Posterior vena cava (tissue), 2 donors: ENCODE measurements around the gene SLC12A6. TPM values are rescaled to one million over a fixed set of nuclear protein-coding genes. Genes with fewer than 3 reads are reported as not detected.

Source experiments
- DNase-seq: peaks from one replicate; pipeline ENCODE4 v3.0.0-alpha.2; 2020; ENCODE audit warnings: low spot score
- intact Hi-C, 2 donors: fragments of 100-400 bp; cut with DNase I; formaldehyde crosslinking; loops; one replicate each; pipeline versions ENCODE4 v1.14.1 to v1.14.2; 2022 to 2023
- total RNA-seq, 2 donors: library from RNA; stranded (reverse); fragmentation: NEBNext Ultra II Directional; extraction: Animal tissue kit (Norgen Biotek cat#: 25700); gene quantifications; one replicate each; pipeline ENCODE4 v1.2.1, GENCODE V29; 2021
- donor health status: DM: yes; HTN: yes; CAD: no.
- donor health status: DM: yes; HTN: yes; CAD: no.

SLC12A6 gene
- total RNA-seq, 2 donors from 2014 or later, result 17.9 to 24.1 TPM

DNA sequence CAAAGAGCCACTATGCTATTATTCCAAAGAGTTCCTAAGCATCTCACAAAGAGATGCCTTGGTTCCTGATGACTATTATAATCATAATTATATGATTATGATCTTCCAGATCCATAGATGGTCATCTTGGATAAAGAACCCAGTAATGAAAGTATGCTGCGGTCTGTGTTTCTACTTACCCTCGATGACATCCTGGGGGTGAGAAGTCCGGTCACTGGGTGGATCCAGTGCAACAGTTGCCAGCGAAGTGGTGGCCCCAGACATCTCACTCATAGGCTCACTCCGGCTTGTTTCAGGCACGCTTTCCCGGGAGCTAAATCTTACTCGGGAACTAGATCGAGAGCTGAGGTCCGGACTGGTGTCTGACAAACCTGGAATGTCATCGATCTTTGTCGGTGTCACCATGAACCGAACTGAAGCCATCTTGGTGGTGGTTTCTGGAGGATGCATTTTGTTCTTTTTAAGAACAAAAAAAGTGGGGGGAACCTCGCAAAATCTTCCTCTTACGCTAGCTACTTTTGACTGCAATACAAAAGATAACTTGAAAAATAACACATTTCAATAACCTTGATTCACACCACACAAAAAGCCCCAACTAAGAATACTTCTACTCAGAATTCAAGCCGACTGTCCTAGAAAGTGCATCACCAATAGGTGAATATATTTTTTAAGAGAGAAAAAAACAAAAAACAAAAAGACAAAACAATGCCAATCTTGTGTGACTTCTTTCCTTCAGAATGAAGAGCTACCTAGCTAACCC, 1.2 kb downstream of the SLC12A6 start:
- no peak for DNase-seq
- intact Hi-C loops, result no loop called here

DNA sequence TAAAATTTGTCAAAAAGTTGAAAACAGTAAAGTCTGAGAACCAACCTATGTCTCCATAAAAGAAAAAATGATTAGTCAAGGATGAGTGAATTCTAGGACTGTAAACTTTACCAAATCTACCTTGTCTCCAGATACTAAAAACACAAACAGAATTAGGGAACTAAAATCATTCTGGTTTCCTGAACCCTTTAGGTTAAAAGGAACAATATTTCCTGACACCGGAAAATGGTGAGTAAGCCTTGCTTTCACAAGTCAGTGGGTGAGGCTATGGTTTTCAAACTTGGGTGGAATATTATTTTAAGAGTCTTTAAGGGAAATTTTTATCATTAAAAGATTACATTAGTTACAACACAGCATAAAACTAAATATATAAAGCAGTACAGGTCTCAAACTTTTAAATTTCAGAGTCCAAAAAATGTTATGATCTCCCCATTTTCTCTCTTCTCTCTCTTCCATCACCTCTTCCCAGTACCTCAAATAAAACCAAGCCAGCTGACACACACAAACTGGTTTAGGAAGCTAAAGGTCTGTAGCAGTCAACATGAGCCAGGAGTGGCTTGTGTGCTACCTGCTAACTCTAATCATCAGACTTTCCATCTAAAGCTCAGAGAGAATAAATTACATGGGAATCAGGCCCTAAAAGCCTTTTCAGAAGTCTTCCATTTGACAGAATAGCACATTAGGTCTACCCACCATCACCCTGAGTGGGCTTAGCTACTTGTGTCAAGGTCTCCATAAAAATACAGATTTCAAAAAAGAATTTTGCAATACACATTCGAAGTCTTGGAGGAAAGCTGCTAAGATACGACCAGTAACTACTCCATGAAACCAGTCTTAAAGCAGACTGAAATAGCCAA, 2.2 kb downstream of the SLC12A6 start:
- no peak for DNase-seq
- intact Hi-C loops, result no loop called here

DNA sequence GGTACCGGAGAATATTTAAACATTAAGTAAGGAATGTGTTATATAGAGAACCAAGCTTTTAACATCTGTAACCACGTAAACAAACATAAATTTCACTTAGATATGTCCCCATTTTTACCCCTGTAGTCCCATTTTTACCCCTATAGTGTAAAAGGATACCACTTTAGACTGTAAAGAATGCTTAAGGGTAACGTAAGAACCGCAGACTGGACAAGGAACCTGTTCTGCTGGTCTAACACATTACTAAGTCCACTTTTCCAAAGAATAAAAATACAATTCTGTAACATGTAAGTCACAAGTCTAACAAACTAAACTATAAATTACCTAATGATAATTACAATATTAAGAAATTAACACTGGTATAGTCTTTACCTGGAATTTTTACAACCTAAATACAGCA, 2.9 kb downstream of the SLC12A6 start:
- intact Hi-C loops, result no loop called here

DNA sequence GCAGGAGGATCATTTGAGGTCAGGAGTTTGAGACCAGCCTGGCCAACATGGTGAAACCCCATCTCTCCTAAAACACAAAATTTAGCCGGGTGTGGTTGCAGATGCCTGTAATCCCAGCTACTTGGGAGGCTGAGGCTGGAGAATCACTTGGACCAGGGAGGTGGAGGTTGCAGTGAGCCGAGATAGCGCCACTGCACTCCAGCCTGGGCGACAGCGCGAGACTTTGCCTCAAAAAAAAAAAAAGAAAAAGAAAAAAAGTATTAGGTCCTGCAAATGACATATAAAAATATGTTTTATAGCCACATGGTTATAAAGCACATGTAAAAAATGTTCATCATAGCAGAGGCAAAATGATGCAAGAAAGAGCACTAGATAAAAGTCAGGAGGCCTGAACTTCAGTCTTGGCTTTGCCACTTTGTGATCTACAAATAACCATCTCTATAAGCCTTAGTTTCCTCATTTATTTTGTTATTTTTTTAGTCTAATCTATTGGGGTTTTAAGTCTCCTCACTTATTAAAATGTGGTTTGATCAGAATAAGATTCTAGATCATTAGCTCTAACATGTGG, 4.9 kb downstream of the SLC12A6 start:
- intact Hi-C loops, result no loop called here

More for the DNA sequence above, 2.9 kb downstream of the SLC12A6 start:
- DNase-seq, result no peak

GRCh38 chr15:34331809-34332208, 5.8 kb downstream of the SLC12A6 start:
- DNase-seq, result no peak
- intact Hi-C loops, result no loop called here

More for the DNA sequence above, 4.9 kb downstream of the SLC12A6 start:
- DNase-seq, result no peak

GRCh38 chr15:34330279-34330678, 7.3 kb downstream of the SLC12A6 start:
- intact Hi-C loops, result no loop called here
- no peak for DNase-seq

- intact Hi-C loops, result no loop called here
- no peak for DNase-seq
Observed at GRCh38 chr15:34329006-34329405, 8.6 kb downstream of the SLC12A6 start.

GRCh38 chr15:34327906-34328305, 9.7 kb downstream of the SLC12A6 start:
- intact Hi-C loops, result no loop called here
- DNase-seq, result no peak

DNA sequence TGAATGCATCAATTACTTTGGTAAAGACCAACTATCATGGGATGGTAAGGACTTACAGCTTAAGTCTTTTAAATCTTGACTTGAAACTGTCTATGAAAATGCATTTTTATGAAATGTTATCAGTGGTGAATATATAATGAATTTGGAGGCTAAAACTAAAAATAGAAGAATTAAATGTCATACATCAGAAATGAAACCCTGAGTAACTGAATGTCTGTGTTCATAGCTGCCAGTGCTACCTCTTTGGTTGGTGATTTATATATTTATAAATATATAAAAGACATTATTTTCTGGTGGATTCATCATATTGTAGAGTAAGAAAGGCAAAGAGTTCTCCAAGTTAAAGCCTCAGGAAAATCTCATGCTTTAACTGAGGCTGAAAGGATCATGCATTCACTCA, 12.2 kb downstream of the SLC12A6 start:
- intact Hi-C loops, result no loop called here
- DNase-seq, result no peak

DNA sequence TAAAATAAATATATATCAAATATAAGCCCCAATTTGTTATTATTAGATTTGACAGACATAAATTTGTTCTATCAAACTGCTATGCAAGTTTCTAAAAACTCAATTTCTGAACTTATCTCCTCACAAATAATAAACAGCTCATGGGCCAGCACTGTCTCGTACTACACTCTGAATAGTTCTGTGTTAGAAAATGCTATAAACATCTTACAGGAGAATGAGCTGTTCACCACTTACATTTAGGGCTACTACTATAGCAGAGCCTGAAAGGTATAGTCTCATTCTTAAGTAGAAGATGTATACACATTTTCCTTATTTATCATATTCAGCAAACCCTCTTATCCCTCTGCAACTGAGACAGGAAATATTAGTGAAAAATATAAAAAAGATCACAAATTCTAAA, 12.6 kb downstream of the SLC12A6 start:
- intact Hi-C loops, result no loop called here
- DNase-seq, result no peak

- intact Hi-C loops, result no loop called here
- no peak for DNase-seq
Observed at GRCh38 chr15:34323217-34323616, 14.4 kb downstream of the SLC12A6 start.

- DNase-seq, result no peak
- intact Hi-C loops, result no loop called here
Observed at GRCh38 chr15:34318277-34319079, 19.1 kb downstream of the SLC12A6 start.

GRCh38 chr15:34314491-34315490, 22.8 kb downstream of the SLC12A6 start:
- intact Hi-C loops, result no loop called here

GRCh38 chr15:34311563-34311962, 26.0 kb downstream of the SLC12A6 start:
- no peak for DNase-seq
- intact Hi-C loops, result no loop called here

More at GRCh38 chr15:34314491-34315490, 22.8 kb downstream of the SLC12A6 start:
- DNase-seq, result no peak

DNA sequence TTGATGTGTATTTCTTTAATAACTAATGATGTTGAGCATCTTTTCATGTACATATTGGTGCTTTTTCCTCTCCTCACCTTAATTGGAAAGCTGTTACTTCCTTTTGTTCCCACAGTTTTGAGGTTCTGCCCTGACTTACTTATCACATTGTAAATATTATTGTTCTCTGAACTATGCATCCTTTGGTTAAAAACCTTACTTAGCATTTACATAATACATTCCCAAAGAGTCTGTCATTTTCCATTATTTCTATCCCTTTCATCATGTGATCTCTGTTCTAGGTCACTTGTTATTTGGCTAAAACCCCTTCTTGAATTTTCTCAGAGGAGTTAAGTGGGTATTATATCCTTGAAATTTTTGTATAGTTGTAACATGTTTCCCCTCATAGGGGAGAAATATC, 33.0 kb downstream of the SLC12A6 start:
- DNase-seq, result no peak
- intact Hi-C loops, result no loop called here

DNA sequence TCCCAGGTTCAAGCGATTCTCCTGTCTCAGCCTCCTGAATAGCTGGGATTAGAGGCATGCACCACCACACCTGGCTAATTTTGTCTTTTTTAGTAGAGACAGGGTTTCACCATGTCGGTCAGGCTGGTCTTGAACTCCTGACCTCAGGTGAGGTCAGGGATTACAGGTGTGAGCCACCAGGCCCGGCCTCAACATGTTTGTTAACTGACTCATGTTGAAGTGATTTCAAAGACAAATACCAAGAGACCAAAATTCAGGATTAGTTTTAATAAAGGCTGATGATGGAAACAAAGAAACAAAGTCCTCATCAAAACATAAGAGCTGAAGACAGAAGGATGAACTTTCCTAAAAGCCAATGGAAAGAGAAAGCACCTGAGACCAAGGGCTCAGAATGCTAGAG, 36.5 kb downstream of the SLC12A6 start:
- intact Hi-C loops, result no loop called here
- DNase-seq, result no peak

DNA sequence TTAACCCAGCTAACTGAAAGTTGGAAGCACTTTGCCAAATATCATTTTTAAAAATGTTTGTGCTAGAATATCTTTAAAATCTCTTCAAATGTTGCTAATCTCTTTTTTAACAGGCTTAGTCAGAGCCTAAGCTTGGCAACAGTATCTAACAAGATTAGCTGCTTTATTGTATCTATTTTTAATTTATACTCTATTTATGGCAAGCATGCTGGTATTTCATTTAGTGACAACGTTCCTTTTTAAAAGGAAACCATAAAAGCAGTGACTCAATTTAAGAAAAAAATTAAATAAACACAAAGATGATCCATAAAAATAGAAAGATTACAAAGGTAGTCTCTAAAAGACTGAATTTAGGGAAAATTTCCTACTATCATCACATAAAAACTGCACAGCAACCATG, 40.5 kb downstream of the SLC12A6 start:
- DNase-seq, result no peak
- intact Hi-C loops, result no loop called here

GRCh38 chr15:34292621-34293020, 45.0 kb downstream of the SLC12A6 start:
- no peak for DNase-seq
- intact Hi-C loops, result no loop called here
